CD8-positive, alpha-beta memory T cell (primary cell): ENCODE measurements around the gene PLAU. TPM values are rescaled to one million over a fixed set of nuclear protein-coding genes. Genes with fewer than 3 reads are reported as not detected.
"Not testable (repeated sequence)": the region's sequence is repeated elsewhere in the genome, so short reads cannot be mapped to it uniquely, and the experiment has no call there.

Source experiments
- CTCF ChIA-PET: fragments of 350-600 bp; sonication (Branson Sonifier 250); formaldehyde crosslinking; loops from one replicate; lab custom pipeline; 2021; ENCODE audit warnings: antibody characterized with exemption; lab: Charles Lee
- POLR2A ChIA-PET: fragments of 350-600 bp; sonication (Branson Sonifier 250); formaldehyde crosslinking; loops from one replicate; lab custom pipeline; 2021; ENCODE audit warnings: antibody characterized with exemption; lab: Charles Lee
- DNase-seq, 5 donors: peaks; one replicate each; pipeline versions ENCODE4 v3.0.0 to v3.0.0-alpha.2; 2020 to 2022; ENCODE audit warnings: mixed read lengths in 1 of 5
- H3K27ac ChIP-seq: one replicate; pipeline ENCODE4 v1.7.0; 2013; ENCODE audit warnings: low read depth, mild to moderate bottlenecking, low read length, moderate library complexity
- H3K27me3 ChIP-seq: 2 replicates; pipeline ENCODE4 v1.7.0; 2013; ENCODE audit warnings: low read length, mild to moderate bottlenecking; ENCODE audit not compliant: insufficient read depth, poor library complexity, severe bottlenecking
- H3K36me3 ChIP-seq: 2 replicates; pipeline ENCODE4 v1.7.0; 2013; ENCODE audit warnings: mild to moderate bottlenecking, low read length, moderate library complexity; ENCODE audit not compliant: insufficient read depth
- H3K4me1 ChIP-seq: 2 replicates; pipeline ENCODE4 v1.7.0; 2013; ENCODE audit warnings: mild to moderate bottlenecking, low read length, moderate library complexity; ENCODE audit not compliant: insufficient read depth
- H3K4me3 ChIP-seq: 2 replicates; pipeline ENCODE4 v1.7.0; 2013; ENCODE audit warnings: mild to moderate bottlenecking, low read length
- H3K9me3 ChIP-seq: 2 replicates; pipeline ENCODE4 v1.7.0; 2013; ENCODE audit warnings: mild to moderate bottlenecking, low read length
- H3K27ac Mint-ChIP-seq, 8 donors: one replicate each; pipeline ENCODE4 v1.8.0; 2020 to 2021; ENCODE audit warnings: mixed read lengths in 8 of 8, mild to moderate bottlenecking in 6 of 8, inconsistent platforms in 3 of 8, moderate library complexity in 3 of 8
- H3K27me3 Mint-ChIP-seq, 2 donors: one replicate each; pipeline ENCODE4 v1.8.0; 2020 to 2021; ENCODE audit warnings: mixed read lengths in 2 of 2, mild to moderate bottlenecking in 1 of 2, moderate library complexity in 1 of 2
- H3K36me3 Mint-ChIP-seq, 3 donors: one replicate each; pipeline ENCODE4 v1.8.0; 2020 to 2021; ENCODE audit warnings: mixed read lengths in 3 of 3, inconsistent platforms in 1 of 3, mild to moderate bottlenecking in 1 of 3
- H3K4me1 Mint-ChIP-seq, 3 donors: one replicate each; pipeline ENCODE4 v1.8.0; 2020 to 2021; ENCODE audit warnings: mixed read lengths in 3 of 3, inconsistent platforms in 1 of 3, mild to moderate bottlenecking in 1 of 3
- H3K4me3 Mint-ChIP-seq, 7 donors: one replicate each; pipeline ENCODE4 v1.8.0; 2020 to 2021; ENCODE audit warnings: mixed read lengths in 7 of 7, mild to moderate bottlenecking in 6 of 7, moderate library complexity in 4 of 7, inconsistent platforms in 2 of 7
- H3K9me3 Mint-ChIP-seq, 5 donors: one replicate each; pipeline ENCODE4 v1.8.0; 2020 to 2022; ENCODE audit warnings: mixed read lengths in 5 of 5, mild to moderate bottlenecking in 3 of 5, moderate library complexity in 2 of 5, inconsistent platforms in 1 of 5
- polyA plus RNA-seq: library from polyadenylated mRNA; unstranded; fragments of 300-500 nt; fragmentation: Illumina TruSeq; gene quantifications from one replicate; pipeline ENCODE4 v1.2.3, GENCODE V29; 2021
- total RNA-seq, 2 experiments: library from RNA; stranded (reverse); gene quantifications; one replicate each; pipeline ENCODE4 v1.2.3, GENCODE V29; 2021

Gene PLAU
- total and polyA plus RNA-seq, 3 experiments from 2014 or later, result 1.2 to 1.6 TPM; not detected in 1

- Histone ChIP-seq H3K27me3 (no peaks in the 10 kb centered on the region), H3K4me1 (peaks cover 21% of the 10 kb centered on the region), H3K36me3 (no peaks in the 10 kb centered on the region), H3K4me3 (no peak overlapping the region), H3K9me3 (no peaks in the 10 kb centered on the region), H3K27ac (no peak overlapping the region)
- Mint-ChIP-seq H3K36me3 (peaks cover 0 to 3% (median 0%) of the 10 kb centered on the region in 3 donors), H3K4me3 (no peak overlapping the region), H3K9me3 (no peaks in the 10 kb centered on the region), H3K4me1 (peaks cover 17 to 27% (median 22%) of the 10 kb centered on the region in 3 donors), H3K27ac (peak overlapping the region in 1 of 8 donors; percentile 84), H3K27me3 (peaks cover 16 to 26% of the 10 kb centered on the region in 2 donors)
- POLR2A ChIA-PET, result no interaction called here
- DNase-seq, result no peak
- CTCF ChIA-PET, result interaction anchor here (0.6 to 2.8 kb wide), 2 partner anchors 8 to 15 kb away, joined by 3 to 13 read pairs; no protein-coding TSS in a partner anchor
Observed at GRCh38 chr10:73925539-73925938, 14.6 kb downstream of the PLAU start.

GRCh38 chr10:73926152-73926764 is 15.3 kb downstream of the PLAU start:
- Mint-ChIP-seq H3K9me3 (no peaks in the 10 kb centered on the region), H3K36me3 (peaks cover 0 to 3% (median 0%) of the 10 kb centered on the region in 3 donors), H3K4me1 (peaks cover 15 to 27% (median 18%) of the 10 kb centered on the region in 3 donors), H3K27me3 (peaks cover 14 to 26% of the 10 kb centered on the region in 2 donors), H3K4me3 (no peak overlapping the region), H3K27ac (no peak overlapping the region)
- POLR2A ChIA-PET, result no interaction called here
- no peak for DNase-seq
- peaks cover 16% of the 10 kb centered on the region for H3K4me1 ChIP-seq
- CTCF ChIA-PET, result interaction anchor here (0.6 to 2.8 kb wide), 3 partner anchors 9 to 109 kb away, joined by 3 to 13 read pairs (median 3); no protein-coding TSS in a partner anchor
- H3K27me3 ChIP-seq, result no peaks in the 10 kb centered on the region
- no peaks in the 10 kb centered on the region for H3K9me3 ChIP-seq
- no peak overlapping the region for H3K4me3 ChIP-seq
- H3K27ac ChIP-seq, result no peak overlapping the region
- H3K36me3 ChIP-seq, result no peaks in the 10 kb centered on the region

- H3K9me3 Mint-ChIP-seq, H3K27me3 ChIP-seq, POLR2A ChIA-PET, H3K36me3 ChIP-seq, H3K36me3 Mint-ChIP-seq, H3K4me1 ChIP-seq, H3K27me3 Mint-ChIP-seq, H3K4me3 ChIP-seq, H3K9me3 ChIP-seq, H3K27ac Mint-ChIP-seq, DNase-seq, H3K4me3 Mint-ChIP-seq: not testable (repeated sequence)
- CTCF ChIA-PET, result interaction anchor here (3.3 kb wide), 1 partner anchor 10 kb away, joined by 20 read pairs; no protein-coding TSS in a partner anchor
- peak overlapping the region; percentile 71 for H3K27ac ChIP-seq
- H3K4me1 Mint-ChIP-seq, result peaks cover 7 to 11% (median 7%) of the 10 kb centered on the region in 3 donors
Observed at GRCh38 chr10:73930630-73931327, 19.8 kb downstream of the PLAU start.

- H3K36me3 ChIP-seq, result no peaks in the 10 kb centered on the region
- POLR2A ChIA-PET, result no interaction called here
- Mint-ChIP-seq H3K4me1 (peaks cover 7 to 11% (median 7%) of the 10 kb centered on the region in 3 donors), H3K27me3 (peaks cover 4 to 8% of the 10 kb centered on the region in 2 donors), H3K4me3 (no peak overlapping the region), H3K36me3 (no peaks in the 10 kb centered on the region), H3K27ac (peak overlapping the region in 3 of 8 donors; percentile 58 to 69 (median 68)), H3K9me3 (no peaks in the 10 kb centered on the region)
- CTCF ChIA-PET, result interaction anchor here (1.5 to 14.9 kb wide), 4 partner anchors 8 to 53 kb away, joined by 3 to 260 read pairs (median 6); no protein-coding TSS in a partner anchor
- no peaks in the 10 kb centered on the region for H3K27me3 ChIP-seq
- no peak overlapping the region for H3K27ac ChIP-seq
- H3K9me3 ChIP-seq, result no peaks in the 10 kb centered on the region
- H3K4me1 ChIP-seq, result peaks cover 5% of the 10 kb centered on the region
- no peak overlapping the region for H3K4me3 ChIP-seq
- peak in 3 of 5 donors; percentile 16 to 69 (median 17) for DNase-seq
Observed at GRCh38 chr10:73931767-73932619, 21.1 kb downstream of the PLAU start.

- Histone ChIP-seq H3K4me1 (peaks cover 5% of the 10 kb centered on the region), H3K4me3 (no peak overlapping the region), H3K27ac (no peak overlapping the region), H3K27me3 (no peaks in the 10 kb centered on the region), H3K36me3 (no peaks in the 10 kb centered on the region), H3K9me3 (no peaks in the 10 kb centered on the region)
- no peak for DNase-seq
- ChIA-PET POLR2A (no interaction called here), CTCF (interaction anchor here (0.8 to 14.9 kb wide), 5 partner anchors 8 to 84 kb away, joined by 3 to 260 read pairs (median 6); no protein-coding TSS in a partner anchor)
- Mint-ChIP-seq H3K4me1 (peaks cover 7 to 11% (median 7%) of the 10 kb centered on the region in 3 donors), H3K27ac (peak overlapping the region in 3 of 8 donors; percentile 58 to 69 (median 68)), H3K4me3 (no peak overlapping the region), H3K36me3 (no peaks in the 10 kb centered on the region), H3K9me3 (no peaks in the 10 kb centered on the region), H3K27me3 (peaks cover 4 to 7% of the 10 kb centered on the region in 2 donors)
Observed at GRCh38 chr10:73932620-73933112, 21.7 kb downstream of the PLAU start.

- H3K36me3 Mint-ChIP-seq, result no peaks in the 10 kb centered on the region
Observed at GRCh38 chr10:73934074-73934473, 23.1 kb downstream of the PLAU start.

GRCh38 chr10:73935895-73936294 is 25.0 kb downstream of the PLAU start:
- no peak overlapping the region for H3K27ac ChIP-seq
- H3K36me3 ChIP-seq, result no peaks in the 10 kb centered on the region
- H3K27me3 ChIP-seq, result no peaks in the 10 kb centered on the region
- H3K4me3 Mint-ChIP-seq, result no peak overlapping the region
- H3K4me1 ChIP-seq, result peaks cover 12% of the 10 kb centered on the region
- H3K27me3 Mint-ChIP-seq, result peaks cover 0 to 7% of the 10 kb centered on the region in 2 donors
- no peaks in the 10 kb centered on the region for H3K9me3 ChIP-seq
- no peak overlapping the region for H3K27ac Mint-ChIP-seq
- no peaks in the 10 kb centered on the region for H3K9me3 Mint-ChIP-seq
- H3K36me3 Mint-ChIP-seq, result no peaks in the 10 kb centered on the region
- no peak overlapping the region for H3K4me3 ChIP-seq
- CTCF ChIA-PET, result interaction anchor here (2.1 to 14.9 kb wide), 2 partner anchors 46 to 56 kb away, joined by 7 to 260 read pairs; no protein-coding TSS in a partner anchor
- DNase-seq, result no peak
- peaks cover 12 to 16% (median 13%) of the 10 kb centered on the region in 3 donors for H3K4me1 Mint-ChIP-seq
- POLR2A ChIA-PET, result no interaction called here

More at GRCh38 chr10:73934074-73934473, 23.1 kb downstream of the PLAU start:
- Mint-ChIP-seq H3K4me3 (no peak overlapping the region), H3K27me3 (peaks cover 0 to 5% of the 10 kb centered on the region in 2 donors), H3K4me1 (peaks cover 7 to 11% (median 7%) of the 10 kb centered on the region in 3 donors), H3K27ac (no peak overlapping the region), H3K9me3 (no peaks in the 10 kb centered on the region)
- H3K36me3 ChIP-seq, result no peaks in the 10 kb centered on the region
- H3K27me3 ChIP-seq, result no peaks in the 10 kb centered on the region
- DNase-seq, result no peak
- ChIA-PET CTCF (interaction anchor here (14.9 kb wide), 1 partner anchor 44 kb away, joined by 260 read pairs; no protein-coding TSS in a partner anchor), POLR2A (no interaction called here)
- H3K9me3 ChIP-seq, result no peaks in the 10 kb centered on the region
- H3K4me3 ChIP-seq, result no peak overlapping the region
- H3K4me1 ChIP-seq, result peaks cover 5% of the 10 kb centered on the region
- H3K27ac ChIP-seq, result no peak overlapping the region
